Gastroesophageal sphincter (tissue), 4 donors: ENCODE results near the gene THSD4. TPM values are rescaled to one million over a fixed set of nuclear protein-coding genes. Genes with fewer than 3 reads are reported as not detected.

Experiments
- ATAC-seq: fragments of 150-250 bp; one replicate; pipeline ENCODE4 v1.9.1; 2016; ENCODE audit warnings: mild to moderate bottlenecking, moderate library complexity
- H3K27ac ChIP-seq, 4 donors: fragments of 200-600 bp; sonication (generic) in 3 of 4; 1 replicate in 3 of 4; 2 replicates in 1 of 4; pipeline ENCODE4 v1.5.1; 2016 to 2019
- H3K27me3 ChIP-seq: fragments of 200-600 bp; sonication (generic); one replicate; pipeline ENCODE4 v1.5.1; 2019
- H3K36me3 ChIP-seq, 2 donors: fragments of 200-600 bp; sonication (generic); one replicate each; pipeline ENCODE4 v1.5.1; 2019; ENCODE audit warnings: control low read depth in 1 of 2
- H3K4me1 ChIP-seq, 3 donors: fragments of 200-600 bp; sonication (generic); 1 replicate in 2 of 3; 2 replicates in 1 of 3; pipeline ENCODE4 v1.5.1; 2016 to 2019; ENCODE audit warnings: control low read depth in 2 of 3
- H3K4me3 ChIP-seq, 2 donors: fragments of 200-600 bp; sonication (generic); one replicate each; pipeline ENCODE4 v1.5.1; 2019; ENCODE audit warnings: mild to moderate bottlenecking in 1 of 2, moderate library complexity in 1 of 2
- H3K9me3 ChIP-seq, 3 donors: fragments of 200-600 bp; sonication (generic); one replicate each; pipeline ENCODE4 v1.5.1; 2017 to 2019; ENCODE audit warnings: control low read depth in 2 of 3
- CTCF ChIP-seq, 4 experiments: fragments of 200-600 bp in 2 of 4; fragments of 450-650 bp in 2 of 4; sonication (generic) in 1 of 4; IDR thresholded peaks; one replicate each; pipeline ENCODE4 v1.5.1; 2017 to 2019; ENCODE audit warnings: antibody characterized with exemption in 4 of 4, mild to moderate bottlenecking in 2 of 4, moderate library complexity in 2 of 4
- EP300 ChIP-seq: sonication (generic); formaldehyde crosslinking; IDR thresholded peaks from one replicate; pipeline ENCODE4 v1.6.1; 2017; ENCODE audit warnings: antibody characterized with exemption, mild to moderate bottlenecking
- POLR2A ChIP-seq, 2 donors: fragments of 450-650 bp; IDR thresholded peaks; one replicate each; pipeline ENCODE4 v1.6.1; 2017; ENCODE audit warnings: antibody characterized with exemption in 2 of 2, mild to moderate bottlenecking in 2 of 2, moderate library complexity in 1 of 2
- POLR2AphosphoS5 ChIP-seq: sonication (generic); formaldehyde crosslinking; IDR thresholded peaks from one replicate; pipeline ENCODE4 v1.6.1; 2017; ENCODE audit warnings: antibody characterized with exemption
- WGBS, 2 donors: methylation state at CpG; one replicate each; pipeline ENCODE4 v1.1.5; 2018; ENCODE audit warnings: low coverage in 1 of 2; 5-methylcytosine and 5-hydroxymethylcytosine counted together
- total RNA-seq, 4 donors: library from RNA; depleted of rRNA; stranded (reverse); fragments of >200 nt; gene quantifications; one replicate each; pipeline ENCODE4 v1.1.0, GENCODE V29; 2016

Gene THSD4
- total RNA-seq, 4 donors from 2014 or later, result 4.6 to 28.5 (median 17.6) TPM

DNA sequence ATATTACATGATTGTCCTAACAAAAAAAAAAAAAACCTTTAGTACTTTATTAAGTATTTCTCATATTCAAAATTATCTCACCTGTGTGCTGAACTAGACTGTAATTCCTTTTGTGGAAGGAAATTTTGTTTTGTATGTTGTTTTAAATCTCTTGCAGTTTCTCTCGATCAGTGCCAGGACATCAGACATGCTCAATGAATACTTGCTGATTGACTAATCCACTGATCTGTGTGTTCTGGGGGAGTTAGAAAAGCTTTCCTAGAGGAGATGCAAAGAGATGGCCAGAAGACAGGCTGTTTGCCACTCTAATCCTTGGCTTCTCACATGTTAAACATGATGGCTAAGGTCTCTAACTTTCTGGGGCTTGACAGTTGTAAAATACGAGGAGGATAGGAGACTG is 461.8 kb downstream of the THSD4 start:
- H3K27ac ChIP-seq, result no peak overlapping the region
- WGBS, 2 donors, result 44 to 69% methylated on average over 2 of the region's 2 CpGs
- TF ChIP-seq POLR2A (IDR thresholded peaks at IDR 0.05), result no peak
- TF ChIP-seq CTCF (IDR thresholded peaks at IDR 0.05), result no peak
- TF ChIP-seq POLR2AphosphoS5, result no peak
- no peak for TF ChIP-seq EP300

GRCh38 chr15:71581398-71581930 is 466.2 kb downstream of the THSD4 start:
- WGBS, 2 donors, result 75 to 82% methylated on average over 2 of the region's 2 CpGs
- Histone ChIP-seq H3K36me3 (no peaks in the 10 kb centered on the region), H3K27ac (no peak overlapping the region), H3K9me3 (peaks cover 0 to 19% (median 2%) of the 10 kb centered on the region in 3 donors), H3K4me3 (no peak overlapping the region), H3K4me1 (no peaks in the 10 kb centered on the region), H3K27me3 (no peaks in the 10 kb centered on the region)
- no peak for ATAC-seq
- TF ChIP-seq EP300 (no peak), POLR2AphosphoS5 (no peak), CTCF (IDR thresholded peaks at IDR 0.05) (no peak), POLR2A (IDR thresholded peaks at IDR 0.05) (no peak)

More for the DNA sequence above, 461.8 kb downstream of the THSD4 start:
- ATAC-seq, result no peak
- Histone ChIP-seq H3K27me3 (no peaks in the 10 kb centered on the region), H3K4me3 (no peak overlapping the region), H3K4me1 (peaks cover 0 to 6% (median 0%) of the 10 kb centered on the region in 3 donors), H3K9me3 (no peaks in the 10 kb centered on the region), H3K36me3 (no peaks in the 10 kb centered on the region)

DNA sequence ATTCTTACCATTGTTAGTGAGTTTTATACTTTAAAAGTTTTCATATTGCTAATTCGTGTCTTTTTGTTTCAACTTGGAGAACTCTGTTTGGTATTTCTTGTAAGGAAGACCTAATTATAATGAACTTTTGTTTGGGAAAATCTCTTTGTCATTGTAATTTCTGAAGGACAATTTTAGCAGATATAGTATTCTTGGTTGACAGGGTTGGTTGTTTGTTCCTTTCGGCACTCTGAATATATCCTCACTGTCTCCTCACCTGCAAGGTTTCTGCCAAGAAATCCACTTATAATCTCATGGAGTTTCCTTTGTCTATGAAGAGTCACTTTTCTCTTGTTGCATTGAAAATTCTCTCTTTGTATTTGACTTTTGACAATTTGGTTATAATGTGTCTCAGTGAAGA is 469.9 kb downstream of the THSD4 start:
- 0 to 76% methylated on average over 1 to 2 of the region's 2 CpGs for WGBS, 2 donors

DNA sequence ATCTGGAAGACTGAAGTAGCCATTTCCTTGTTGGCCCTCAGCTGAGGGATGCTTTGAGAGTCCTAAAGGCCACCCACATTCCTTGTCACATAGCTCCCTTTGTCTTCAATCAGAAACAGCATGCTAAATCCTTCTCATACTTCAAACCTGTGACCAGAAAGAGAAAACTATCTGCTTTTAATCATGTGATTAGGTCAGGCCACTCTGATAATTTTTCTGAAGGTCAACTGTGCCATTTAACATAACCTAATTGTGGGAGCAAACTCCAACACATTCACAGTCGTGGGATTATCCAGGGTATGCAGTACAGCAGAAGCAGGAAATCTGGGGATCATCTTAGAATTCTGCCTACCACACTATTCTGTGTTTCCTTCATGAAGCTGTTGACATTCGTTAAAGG is 471.2 kb downstream of the THSD4 start:
- ATAC-seq, result no peak
- no peaks in the 10 kb centered on the region for H3K36me3 ChIP-seq
- H3K9me3 ChIP-seq, result peaks cover 0 to 23% (median 2%) of the 10 kb centered on the region in 3 donors
- H3K4me3 ChIP-seq, result no peak overlapping the region
- 100% methylated on average over 2 of the region's 2 CpGs for WGBS, 2 donors
- no peaks in the 10 kb centered on the region for H3K27me3 ChIP-seq
- H3K27ac ChIP-seq, result no peak overlapping the region
- H3K4me1 ChIP-seq, result peaks cover 0 to 5% (median 0%) of the 10 kb centered on the region in 3 donors
- TF ChIP-seq POLR2AphosphoS5 (no peak), EP300 (no peak), CTCF (IDR thresholded peaks at IDR 0.05) (no peak), POLR2A (IDR thresholded peaks at IDR 0.05) (no peak)

More for the DNA sequence above, 469.9 kb downstream of the THSD4 start:
- H3K27ac ChIP-seq, result no peak overlapping the region
- ATAC-seq, result no peak
- H3K4me3 ChIP-seq, result no peak overlapping the region
- TF ChIP-seq POLR2AphosphoS5 (no peak), CTCF (IDR thresholded peaks at IDR 0.05) (no peak), EP300 (no peak), POLR2A (IDR thresholded peaks at IDR 0.05) (no peak)
- H3K4me1 ChIP-seq, result no peaks in the 10 kb centered on the region
- H3K27me3 ChIP-seq, result no peaks in the 10 kb centered on the region
- H3K36me3 ChIP-seq, result no peaks in the 10 kb centered on the region
- H3K9me3 ChIP-seq, result peaks cover 0 to 23% (median 2%) of the 10 kb centered on the region in 3 donors

DNA sequence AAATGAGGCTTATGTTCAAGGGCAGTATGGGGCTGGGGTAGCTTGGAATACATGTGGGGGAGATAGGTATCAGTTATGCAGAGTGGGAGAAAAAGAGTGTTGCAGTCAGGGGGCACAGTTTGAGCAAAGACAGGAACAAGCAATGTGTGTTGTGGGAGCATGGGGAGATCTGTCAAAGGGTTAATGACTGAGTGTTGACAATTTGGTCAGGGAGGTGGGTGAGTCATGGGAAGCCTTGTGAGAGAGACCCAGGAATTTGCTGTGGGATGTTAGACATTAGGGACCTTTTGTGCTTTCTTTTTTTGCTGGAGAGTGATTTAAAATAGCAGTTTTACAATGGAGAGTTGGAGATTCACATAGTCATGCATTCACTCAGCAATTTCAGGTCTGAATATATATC is 473.5 kb downstream of the THSD4 start:
- no peak for ATAC-seq
- no peaks in the 10 kb centered on the region for H3K27me3 ChIP-seq
- H3K4me1 ChIP-seq, result peaks cover 0 to 23% (median 2%) of the 10 kb centered on the region in 3 donors
- no peak for TF ChIP-seq POLR2AphosphoS5
- no peak for TF ChIP-seq POLR2A (IDR thresholded peaks at IDR 0.05)
- no peak for TF ChIP-seq EP300
- no peak for TF ChIP-seq CTCF (IDR thresholded peaks at IDR 0.05)
- H3K36me3 ChIP-seq, result no peaks in the 10 kb centered on the region
- no peak overlapping the region for H3K4me3 ChIP-seq
- H3K9me3 ChIP-seq, result peaks cover 0 to 23% (median 2%) of the 10 kb centered on the region in 3 donors
- H3K27ac ChIP-seq, result no peak overlapping the region
